MM.1S (cell line): ENCODE results near the gene NPY.

Source experiments
- DNase-seq: peaks from one replicate; pipeline ENCODE4 v3.0.0-alpha.2; 2015
- H2AFZ ChIP-seq: fragments of 300-600 bp; sonication (generic); 2 replicates; pipeline ENCODE4 v1.6.0; 2016; ENCODE audit warnings: antibody characterized with exemption, low read length
- H3F3A ChIP-seq: fragments of 300-600 bp; sonication (generic); 2 replicates; pipeline ENCODE4 v1.6.1; 2016; ENCODE audit warnings: mild to moderate bottlenecking, antibody characterized with exemption, low read length, moderate library complexity, mixed read lengths; ENCODE audit not compliant: insufficient read depth
- H3K27ac ChIP-seq: fragments of 300-600 bp; sonication (generic); 2 replicates; pipeline ENCODE4 v1.5.1; 2016; ENCODE audit warnings: mild to moderate bottlenecking, low read length
- H3K27me3 ChIP-seq: fragments of 300-600 bp; sonication (generic); replicated peaks from 2 replicates; pipeline ENCODE4 v1.6.0; 2016; ENCODE audit warnings: low read length; ENCODE audit not compliant: insufficient read depth
- H3K36me3 ChIP-seq: fragments of 300-600 bp; sonication (generic); replicated peaks from 2 replicates; pipeline ENCODE4 v1.6.1; 2016; ENCODE audit warnings: mild to moderate bottlenecking, low read length, mixed read lengths; ENCODE audit not compliant: insufficient read depth
- H3K4me1 ChIP-seq: fragments of 300-600 bp; sonication (generic); 2 replicates; pipeline ENCODE4 v1.6.1; 2016; ENCODE audit warnings: low read length, mixed read lengths
- H3K4me2 ChIP-seq: fragments of 300-600 bp; sonication (generic); 2 replicates; pipeline ENCODE4 v1.6.0; 2016; ENCODE audit warnings: low read depth, low read length
- H3K4me3 ChIP-seq: fragments of 300-600 bp; sonication (generic); 2 replicates; pipeline ENCODE4 v1.5.1; 2016; ENCODE audit warnings: low read length, mixed read lengths
- H3K79me2 ChIP-seq: fragments of 300-600 bp; sonication (generic); 2 replicates; pipeline ENCODE4 v1.6.1; 2016; ENCODE audit warnings: mixed run types, low read length, mixed read lengths
- H3K9ac ChIP-seq: fragments of 300-600 bp; sonication (generic); 2 replicates; pipeline ENCODE4 v1.6.1; 2016; ENCODE audit warnings: low read length, mixed read lengths
- H3K9me2 ChIP-seq: fragments of 300-600 bp; sonication (generic); replicated peaks from 2 replicates; pipeline ENCODE4 v1.6.1; 2016; ENCODE audit warnings: mild to moderate bottlenecking, low read length, mixed read lengths; ENCODE audit not compliant: insufficient read depth
- H3K9me3 ChIP-seq: fragments of 300-600 bp; sonication (generic); replicated peaks from 2 replicates; pipeline ENCODE4 v1.6.1; 2016; ENCODE audit warnings: mild to moderate bottlenecking, low read length, mixed read lengths; ENCODE audit not compliant: insufficient read depth
- H4K20me1 ChIP-seq: fragments of 300-600 bp; sonication (generic); 2 replicates; pipeline ENCODE4 v1.6.1; 2016; ENCODE audit warnings: mild to moderate bottlenecking, low read length, moderate library complexity, mixed read lengths; ENCODE audit not compliant: insufficient read depth
- EZH2 ChIP-seq: fragments of 300-600 bp; sonication (generic); optimal IDR thresholded peaks from 2 replicates; pipeline ENCODE3; 2017; ENCODE audit warnings: low read depth, mild to moderate bottlenecking, antibody characterized with exemption, low read length, mixed read lengths
- EZH2phosphoT487 ChIP-seq: fragments of 300-600 bp; sonication (generic); IDR thresholded peaks from 2 replicates; pipeline ENCODE4 v1.6.1; 2018; ENCODE audit warnings: antibody characterized with exemption, low read length
- TF ChIP-seq, protein P1 (sequence below): fragments of 300-600 bp; sonication (generic); IDR thresholded peaks from 2 replicates; pipeline ENCODE4 v1.5.1; 2016; ENCODE audit warnings: antibody characterized with exemption, low read length, mixed read lengths

The NPY gene

DNA sequence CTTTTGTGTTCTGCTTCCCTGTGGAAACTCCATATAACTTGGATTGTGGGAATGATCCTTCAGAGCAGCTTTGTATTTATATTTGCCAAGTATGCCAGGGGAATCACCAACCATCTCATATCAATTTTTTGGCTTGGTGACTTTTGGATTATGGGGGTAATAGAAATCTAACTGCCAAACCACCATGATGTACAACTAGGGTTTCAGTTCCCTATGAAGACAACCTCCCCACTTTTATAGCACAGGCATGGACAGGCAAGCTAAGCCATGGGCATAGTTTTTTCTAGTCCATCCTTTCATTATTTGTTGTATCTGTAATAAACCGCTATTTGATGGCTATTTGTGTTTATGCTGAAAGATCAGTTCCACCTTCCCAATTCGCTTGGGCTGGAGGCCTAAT is 17.7 kb downstream of the NPY start:
- Histone ChIP-seq H2AFZ (no peak overlapping the region), H3K9me2 (no peaks in the 10 kb centered on the region), H3K9ac (no peak overlapping the region), H3F3A (no peaks in the 10 kb centered on the region), H3K4me3 (no peak overlapping the region), H3K27me3 (no peaks in the 10 kb centered on the region), H3K4me1 (no peaks in the 10 kb centered on the region), H3K9me3 (no peaks in the 10 kb centered on the region), H3K36me3 (no peaks in the 10 kb centered on the region), H3K27ac (no peak overlapping the region), H3K4me2 (no peak overlapping the region), H4K20me1 (no peaks in the 10 kb centered on the region), H3K79me2 (no peaks in the 10 kb centered on the region)
- no peak for TF ChIP-seq EZH2
- TF ChIP-seq EZH2phosphoT487, result no peak
- TF ChIP-seq, protein P1, sequence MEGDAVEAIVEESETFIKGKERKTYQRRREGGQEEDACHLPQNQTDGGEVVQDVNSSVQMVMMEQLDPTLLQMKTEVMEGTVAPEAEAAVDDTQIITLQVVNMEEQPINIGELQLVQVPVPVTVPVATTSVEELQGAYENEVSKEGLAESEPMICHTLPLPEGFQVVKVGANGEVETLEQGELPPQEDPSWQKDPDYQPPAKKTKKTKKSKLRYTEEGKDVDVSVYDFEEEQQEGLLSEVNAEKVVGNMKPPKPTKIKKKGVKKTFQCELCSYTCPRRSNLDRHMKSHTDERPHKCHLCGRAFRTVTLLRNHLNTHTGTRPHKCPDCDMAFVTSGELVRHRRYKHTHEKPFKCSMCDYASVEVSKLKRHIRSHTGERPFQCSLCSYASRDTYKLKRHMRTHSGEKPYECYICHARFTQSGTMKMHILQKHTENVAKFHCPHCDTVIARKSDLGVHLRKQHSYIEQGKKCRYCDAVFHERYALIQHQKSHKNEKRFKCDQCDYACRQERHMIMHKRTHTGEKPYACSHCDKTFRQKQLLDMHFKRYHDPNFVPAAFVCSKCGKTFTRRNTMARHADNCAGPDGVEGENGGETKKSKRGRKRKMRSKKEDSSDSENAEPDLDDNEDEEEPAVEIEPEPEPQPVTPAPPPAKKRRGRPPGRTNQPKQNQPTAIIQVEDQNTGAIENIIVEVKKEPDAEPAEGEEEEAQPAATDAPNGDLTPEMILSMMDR, result no peak
- no peak for DNase-seq

DNA sequence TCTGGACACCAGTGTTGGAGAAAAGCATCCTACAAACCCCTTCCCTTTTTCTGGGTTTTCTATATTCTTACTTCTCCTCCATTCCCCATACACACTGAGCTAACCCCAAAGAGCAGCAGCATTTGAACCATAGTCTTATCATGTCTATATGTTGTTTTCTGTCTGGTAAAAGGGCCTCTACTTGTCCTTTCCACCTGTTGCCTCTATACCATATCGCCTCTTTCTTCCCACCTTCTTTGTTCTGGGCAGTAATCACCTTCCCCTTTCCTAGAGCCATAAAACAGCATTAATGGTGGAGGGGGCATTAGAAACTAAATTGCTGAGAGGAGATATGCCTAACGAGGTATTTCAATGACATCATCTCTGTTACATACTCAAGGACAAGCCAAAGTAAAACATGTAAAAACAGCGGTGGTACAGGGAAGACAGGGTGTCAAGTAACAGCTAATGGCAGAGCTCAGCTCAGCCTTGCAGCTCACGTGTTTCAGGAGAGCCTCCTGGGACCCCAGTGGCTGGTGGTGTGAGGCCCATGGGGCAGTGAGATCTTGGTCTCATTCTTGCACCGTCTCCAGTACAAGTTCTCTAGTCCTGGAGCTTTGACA is 20.6 kb downstream of the NPY start:
- TF ChIP-seq EZH2phosphoT487 (no peak), EZH2 (no peak)
- TF ChIP-seq, protein P1, result no peak
- no peak overlapping the region for H3K9ac ChIP-seq
- no peak overlapping the region for H3K4me2 ChIP-seq
- no peaks in the 10 kb centered on the region for H3F3A ChIP-seq
- H3K79me2 ChIP-seq, result no peaks in the 10 kb centered on the region
- no peak overlapping the region for H3K4me3 ChIP-seq
- no peaks in the 10 kb centered on the region for H3K36me3 ChIP-seq
- H3K4me1 ChIP-seq, result no peaks in the 10 kb centered on the region
- H3K9me3 ChIP-seq, result no peaks in the 10 kb centered on the region
- no peak overlapping the region for H2AFZ ChIP-seq
- H3K27ac ChIP-seq, result no peak overlapping the region
- no peak for DNase-seq
- H3K27me3 ChIP-seq, result no peaks in the 10 kb centered on the region
- no peaks in the 10 kb centered on the region for H4K20me1 ChIP-seq
- H3K9me2 ChIP-seq, result no peaks in the 10 kb centered on the region

DNA sequence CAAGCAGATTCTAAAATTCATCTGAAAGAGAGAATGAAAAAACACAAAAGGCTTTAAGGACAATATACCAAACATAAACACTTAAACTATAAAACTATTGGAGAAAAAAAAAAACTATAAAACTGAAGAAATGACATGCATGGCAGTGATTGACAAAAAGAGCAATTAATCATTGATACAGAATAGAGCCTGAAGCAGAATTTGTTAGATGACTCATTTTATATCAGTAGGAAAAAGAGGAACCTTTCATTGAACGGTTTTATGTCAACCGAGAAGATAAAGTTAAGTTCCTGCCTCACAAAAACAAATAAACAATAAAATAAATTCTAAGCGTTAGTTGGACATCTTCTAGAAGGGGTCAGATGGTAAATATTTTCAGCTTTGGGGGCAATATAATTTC is 23.3 kb downstream of the NPY start:
- H3K27ac ChIP-seq, result no peak overlapping the region
- no peaks in the 10 kb centered on the region for H3K9me3 ChIP-seq
- H4K20me1 ChIP-seq, result no peaks in the 10 kb centered on the region
- TF ChIP-seq EZH2phosphoT487 (no peak), EZH2 (no peak)
- TF ChIP-seq, protein P1, result no peak
- no peaks in the 10 kb centered on the region for H3K27me3 ChIP-seq
- H3K9me2 ChIP-seq, result no peaks in the 10 kb centered on the region
- DNase-seq, result no peak
- H3K4me3 ChIP-seq, result no peak overlapping the region
- H3K36me3 ChIP-seq, result no peaks in the 10 kb centered on the region
- no peaks in the 10 kb centered on the region for H3K4me1 ChIP-seq
- no peak overlapping the region for H3K9ac ChIP-seq
- H3K79me2 ChIP-seq, result no peaks in the 10 kb centered on the region
- H3F3A ChIP-seq, result no peaks in the 10 kb centered on the region
- no peak overlapping the region for H2AFZ ChIP-seq
- no peak overlapping the region for H3K4me2 ChIP-seq
